ENCODE measurements around the gene QSOX2.
"Not testable (repeated sequence)": the region's sequence is repeated elsewhere in the genome, so short reads cannot be mapped to it uniquely, and the experiment has no call there.

QSOX2 gene

DNA sequence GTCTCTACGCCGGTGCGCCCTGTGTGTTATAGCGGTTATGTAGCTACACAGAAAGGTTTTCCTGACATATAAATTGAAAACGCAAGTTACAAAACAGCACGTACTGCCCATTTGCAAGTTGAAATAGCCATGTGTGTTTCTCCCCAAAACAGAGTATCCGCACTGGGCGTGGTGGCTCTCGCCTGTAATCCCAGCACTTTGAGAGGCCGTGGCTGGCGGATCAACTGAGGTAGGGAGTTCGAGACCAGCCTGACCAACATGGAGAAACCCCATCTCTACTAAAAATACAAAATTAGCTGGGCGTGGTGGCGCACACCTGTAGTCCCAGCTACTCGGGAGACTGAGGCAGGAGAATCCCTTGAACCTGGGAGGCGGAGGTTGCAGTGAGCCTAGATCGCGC is 21.0 kb upstream of the QSOX2 start:
- not testable (repeated sequence) for DNase-seq (ENCODE audit: low read depth in 2 of 2)

DNA sequence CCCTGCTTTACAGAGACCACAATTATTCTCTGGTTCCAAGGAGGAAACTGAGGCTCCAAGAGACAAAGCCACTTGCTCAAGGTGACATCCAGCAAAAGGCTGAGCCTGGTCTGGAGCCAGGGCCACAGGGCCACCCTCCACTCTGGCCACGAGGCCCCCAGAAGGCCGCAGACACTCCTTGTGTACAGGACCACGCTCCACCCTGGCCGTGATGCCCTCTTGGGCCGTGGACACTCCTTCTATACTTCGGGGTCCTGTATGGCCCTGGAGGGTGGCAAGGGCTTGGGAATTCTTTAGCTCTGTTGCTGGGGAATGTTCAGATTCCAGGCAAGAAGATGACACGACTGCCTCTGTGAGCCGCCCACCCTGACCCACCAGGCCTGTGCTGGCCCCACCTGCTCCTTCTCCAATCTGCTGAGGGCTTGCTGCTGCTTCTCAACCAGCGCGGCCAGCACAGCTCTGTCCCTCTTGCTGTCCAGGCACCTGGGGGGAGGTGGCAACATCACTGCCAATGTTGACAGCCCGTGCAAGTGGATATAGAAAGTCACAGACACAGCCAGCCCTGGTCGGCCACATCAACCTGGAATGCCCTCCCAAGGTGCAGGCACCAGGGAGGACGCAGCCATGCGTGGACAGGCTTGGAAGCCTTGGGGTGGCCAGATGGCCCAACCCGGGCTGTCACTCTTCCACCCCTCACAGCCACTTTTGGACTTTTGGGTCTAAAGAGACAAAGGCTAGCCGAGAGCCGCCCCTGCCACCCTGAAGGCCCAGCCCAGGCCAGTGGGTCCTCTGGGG is 20.1 kb upstream of the QSOX2 start:
- no peak for DNase-seq (ENCODE audit: low read depth in 2 of 2)

DNA sequence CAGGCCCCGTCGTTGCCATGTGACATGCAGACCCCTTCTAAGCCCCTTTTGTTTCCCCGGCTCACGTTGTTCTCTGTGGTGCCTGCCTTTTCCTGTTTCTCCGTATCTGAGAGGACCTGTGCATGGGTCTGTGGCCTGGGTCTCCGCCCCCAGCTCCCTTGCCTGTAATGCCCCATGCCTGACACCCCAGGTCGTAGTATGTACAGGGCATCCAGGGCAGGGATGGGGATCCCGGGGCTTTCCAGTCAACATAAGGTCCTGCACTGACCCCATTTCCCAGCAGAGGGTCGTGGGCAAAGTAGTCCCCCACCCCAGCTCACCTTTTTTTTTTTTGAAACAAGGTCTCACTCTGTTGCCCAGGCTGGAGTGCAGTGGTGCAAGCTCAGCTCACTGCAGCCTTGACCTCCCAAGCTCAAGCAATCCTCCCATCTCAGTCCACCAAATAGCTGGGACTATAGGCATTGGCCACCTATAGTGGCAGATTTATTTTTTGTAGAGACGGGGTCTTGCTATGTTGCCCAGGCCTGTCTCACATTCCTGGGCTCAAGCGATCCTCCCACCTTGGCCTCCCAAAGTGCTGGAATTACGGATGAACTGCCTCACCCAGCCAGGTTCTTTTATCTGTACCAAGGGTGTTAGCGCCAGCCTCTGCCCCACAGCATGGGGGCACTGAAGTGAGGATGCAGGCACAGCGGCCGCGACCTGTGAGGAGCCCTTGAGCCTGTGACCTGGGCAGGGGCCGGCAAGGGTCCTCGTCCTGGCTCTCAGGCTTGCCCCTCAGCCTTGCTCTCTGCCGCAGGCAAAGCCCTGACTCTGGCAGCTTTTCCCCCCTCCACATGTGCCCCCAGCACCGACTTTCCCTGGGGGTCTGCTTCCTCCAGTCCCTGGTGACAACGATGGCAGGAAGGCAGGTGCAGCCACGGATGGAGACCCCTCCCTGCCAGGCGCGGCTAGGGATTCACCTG is 19.1 kb upstream of the QSOX2 start:
- no peak for DNase-seq (ENCODE audit: low read depth in 2 of 2)

DNA sequence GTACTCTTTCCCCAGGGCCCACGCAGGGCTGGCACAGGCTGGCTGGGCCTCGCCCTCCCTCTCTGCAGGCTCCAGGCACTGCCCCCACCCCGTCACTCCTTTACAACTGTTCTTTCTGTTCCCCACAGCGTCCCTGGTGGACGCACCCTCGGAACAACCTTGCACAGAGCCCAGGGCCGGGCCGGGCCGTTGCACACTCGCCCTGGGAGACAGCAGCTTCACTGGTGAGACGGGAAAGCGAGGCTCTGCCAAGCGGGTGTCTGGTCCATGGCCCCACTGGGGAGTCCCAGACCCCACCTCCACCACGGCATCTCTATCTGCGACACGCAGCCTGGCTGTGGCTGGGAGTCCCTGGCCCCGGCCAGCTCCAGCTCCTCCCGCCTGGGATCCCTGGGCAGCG is 18.4 kb upstream of the QSOX2 start:
- DNase-seq (ENCODE audit: low read depth in 2 of 2), result no peak

DNA sequence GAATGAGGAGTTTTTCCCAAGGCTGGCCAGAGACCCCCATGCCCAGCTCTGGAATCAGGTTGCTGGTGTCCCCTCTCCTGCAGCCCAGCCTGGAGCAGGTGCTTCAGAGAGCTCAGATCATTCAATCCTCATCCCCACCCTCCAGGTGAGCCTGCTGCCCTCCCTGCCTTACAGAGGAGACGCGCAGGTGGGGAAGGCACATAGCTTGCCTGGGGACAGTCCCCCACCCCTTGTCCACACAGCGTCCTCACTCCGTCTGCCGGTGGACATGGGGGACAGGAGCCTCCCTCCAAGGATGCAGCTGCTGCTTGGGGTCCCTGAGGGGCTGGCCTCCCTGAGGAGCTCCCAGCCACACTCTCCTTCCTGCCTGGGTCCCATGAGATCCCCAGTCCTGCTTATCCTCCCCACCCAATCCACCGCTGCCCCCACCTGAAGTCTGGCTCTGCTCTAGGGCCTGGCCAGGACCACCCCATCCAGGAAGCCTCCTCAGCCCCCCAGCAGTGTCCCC is 17.1 kb upstream of the QSOX2 start:
- DNase-seq (ENCODE audit: low read depth in 2 of 2), result no peak

DNA sequence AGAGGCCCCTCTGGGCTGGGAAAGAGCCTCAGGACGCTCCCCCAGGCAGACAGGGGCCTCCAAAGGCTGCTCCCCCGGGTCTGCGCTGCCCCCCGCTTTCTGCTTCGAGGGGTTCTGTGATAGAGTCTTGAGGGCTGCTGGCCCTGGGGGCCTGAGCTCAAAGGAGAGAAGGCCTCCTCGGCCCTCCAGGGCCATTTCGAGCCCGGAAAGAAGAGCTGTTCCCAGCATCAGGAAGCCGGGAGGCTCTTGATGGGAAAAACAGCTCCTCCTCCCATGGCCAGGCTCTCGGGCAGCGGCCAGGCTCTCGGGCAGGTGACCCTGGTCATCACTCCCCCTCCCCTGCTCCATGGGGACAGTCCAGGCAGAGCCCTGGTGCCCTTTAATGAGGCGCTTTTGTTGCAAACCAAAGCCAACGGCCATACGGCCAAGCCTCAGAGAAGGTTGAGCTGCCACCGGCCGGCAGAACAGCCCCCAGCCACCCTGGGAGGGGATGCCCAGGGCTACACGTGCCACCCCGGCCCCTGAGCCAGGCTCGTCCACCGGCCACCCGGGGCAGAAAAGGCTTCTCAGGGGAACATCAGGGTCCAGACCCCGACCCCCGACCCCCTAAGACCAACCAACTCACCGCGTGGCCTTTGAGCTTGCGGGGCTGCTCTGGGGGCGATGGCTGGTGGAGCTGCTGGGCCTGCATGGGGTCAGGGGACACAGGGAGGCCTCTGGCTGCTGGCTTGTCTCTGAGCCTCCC is 16.2 kb upstream of the QSOX2 start:
- no peak for DNase-seq (ENCODE audit: low read depth in 2 of 2)

DNA sequence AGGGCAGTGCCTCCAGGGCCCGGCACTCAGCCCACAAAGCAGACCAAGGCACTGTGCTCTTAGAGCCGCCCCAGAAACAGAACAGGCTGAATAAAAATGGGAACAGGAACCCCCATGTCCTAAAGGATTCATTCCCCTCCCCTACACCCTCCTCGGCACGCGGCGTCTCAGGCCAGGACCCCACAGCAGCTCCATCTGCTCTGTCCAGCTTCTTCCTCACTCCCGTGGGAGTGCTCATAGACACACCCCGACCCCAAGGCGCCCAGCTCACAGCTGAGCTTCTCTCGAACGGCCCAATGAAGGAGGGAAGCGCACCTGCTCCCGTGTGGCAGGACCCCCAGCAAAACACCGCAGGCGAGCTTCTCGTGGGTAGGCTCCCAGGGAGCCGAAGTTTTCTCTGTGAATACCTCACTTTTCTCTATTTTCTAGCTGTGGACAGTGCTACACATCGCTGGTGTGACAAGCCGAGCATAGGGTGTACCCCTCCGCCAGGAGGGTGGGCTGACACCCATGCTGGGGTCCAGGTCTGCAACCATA is 15.4 kb upstream of the QSOX2 start:
- no peak for DNase-seq (ENCODE audit: low read depth in 2 of 2)

DNA sequence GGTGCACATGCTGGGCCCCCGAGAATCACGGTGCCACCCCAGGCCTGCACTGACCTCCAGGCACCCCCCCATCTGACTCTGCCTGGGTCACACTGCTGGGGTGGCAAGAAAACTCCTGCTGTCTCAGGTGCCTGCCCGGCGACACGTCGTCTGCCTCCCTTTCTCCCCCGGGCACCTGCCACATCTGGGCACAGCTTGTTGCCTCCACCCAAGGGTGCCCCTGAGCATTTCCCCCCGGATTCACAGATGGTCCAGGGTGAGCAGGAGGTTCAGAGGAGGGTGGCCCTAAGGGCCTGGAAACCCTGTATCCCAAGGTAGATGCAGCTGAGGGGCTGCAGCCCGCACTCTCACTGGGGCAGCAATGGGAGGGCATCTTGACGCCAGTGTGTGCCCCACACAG is 14.9 kb upstream of the QSOX2 start:
- no peak for DNase-seq (ENCODE audit: low read depth in 2 of 2)

DNA sequence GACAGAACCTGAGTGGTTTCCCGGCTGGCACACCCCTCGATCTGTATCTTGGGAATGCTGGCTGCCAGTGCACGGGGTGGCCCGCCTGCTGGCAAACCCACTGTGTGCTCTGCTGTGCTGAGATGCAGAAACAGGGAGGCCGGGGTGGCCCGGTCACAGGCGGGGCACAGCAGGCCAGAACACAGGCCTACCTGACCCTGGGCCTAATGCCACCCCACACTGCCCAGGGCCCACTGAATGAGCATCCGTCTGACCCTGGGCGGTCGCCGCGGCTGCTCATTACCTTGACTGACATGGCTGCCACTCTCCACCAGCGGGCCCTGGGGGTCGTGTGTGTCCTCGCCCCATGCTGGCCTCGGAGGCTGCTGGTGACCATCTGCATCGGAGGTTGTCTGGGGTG is 14.2 kb upstream of the QSOX2 start:
- no peak for DNase-seq (ENCODE audit: low read depth in 2 of 2)

DNA sequence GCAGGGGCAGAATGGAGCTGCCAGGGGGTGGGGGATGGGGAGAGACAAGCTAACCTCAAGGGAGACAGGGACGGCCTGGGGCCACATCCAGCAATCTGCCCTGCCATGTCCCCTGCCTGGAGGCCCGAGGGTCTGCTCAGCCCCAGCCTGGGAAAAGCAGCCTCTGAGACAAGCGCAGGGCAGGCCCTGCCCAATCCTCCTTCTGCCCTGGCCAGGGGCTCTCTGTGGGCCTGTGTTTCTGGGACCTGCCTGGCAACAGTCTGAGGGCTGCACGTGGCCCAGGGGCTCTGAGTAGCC is 13.9 kb upstream of the QSOX2 start:
- no peak for DNase-seq (ENCODE audit: low read depth in 2 of 2)

DNA sequence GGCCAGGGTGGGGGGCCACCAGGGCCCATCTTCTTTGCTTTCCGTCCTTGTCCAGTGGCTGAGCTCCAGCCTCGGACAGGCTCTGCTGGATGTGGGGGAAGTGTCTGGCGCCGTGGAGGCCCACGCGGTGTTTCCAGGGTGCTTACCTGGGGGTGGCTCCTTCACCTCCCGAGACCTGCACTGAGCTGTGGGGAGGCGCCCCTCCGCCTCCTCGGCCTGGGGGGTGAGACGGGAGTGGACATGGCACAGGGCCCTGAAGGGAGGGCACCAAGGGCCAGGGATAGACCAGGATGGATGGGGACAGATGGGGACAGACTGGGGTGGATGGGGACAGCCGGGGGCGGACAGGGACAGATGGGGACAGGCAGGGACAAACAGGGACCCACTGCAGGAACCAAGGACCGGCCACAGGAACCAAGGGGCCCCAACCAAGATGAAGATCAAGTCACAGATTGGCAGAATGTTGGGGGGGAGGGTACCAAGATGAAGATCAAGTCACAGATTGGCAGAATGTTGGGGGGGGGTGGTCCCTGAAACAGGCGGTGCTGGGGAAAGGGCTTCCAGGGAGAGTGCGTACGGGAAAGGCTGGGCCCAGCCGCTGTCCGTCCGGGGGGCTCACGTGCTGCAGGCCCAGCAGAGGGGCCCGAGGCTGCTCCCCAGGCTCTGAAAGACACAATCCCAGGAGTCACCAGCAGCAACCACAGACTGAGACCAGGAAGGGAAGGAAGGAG is 13.3 kb upstream of the QSOX2 start:
- DNase-seq (ENCODE audit: low read depth in 2 of 2), result no peak

DNA sequence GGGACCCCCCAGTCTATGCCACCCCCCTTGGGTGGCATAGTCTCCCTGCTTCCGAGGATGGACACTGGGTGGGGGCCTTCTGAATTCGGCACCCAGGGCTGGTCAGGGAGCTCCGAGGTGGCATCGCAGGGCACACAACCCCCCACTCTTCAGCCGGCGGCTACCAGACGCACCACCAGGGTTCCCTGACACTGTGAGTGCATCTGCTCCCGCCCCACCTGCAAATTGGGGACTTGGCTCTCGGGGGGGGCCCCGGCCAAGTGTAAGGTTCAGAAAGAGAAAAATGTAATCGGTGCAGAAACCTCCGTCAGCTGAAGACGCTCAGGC is 12.7 kb upstream of the QSOX2 start:
- no peak for DNase-seq (ENCODE audit: low read depth in 2 of 2)

DNA sequence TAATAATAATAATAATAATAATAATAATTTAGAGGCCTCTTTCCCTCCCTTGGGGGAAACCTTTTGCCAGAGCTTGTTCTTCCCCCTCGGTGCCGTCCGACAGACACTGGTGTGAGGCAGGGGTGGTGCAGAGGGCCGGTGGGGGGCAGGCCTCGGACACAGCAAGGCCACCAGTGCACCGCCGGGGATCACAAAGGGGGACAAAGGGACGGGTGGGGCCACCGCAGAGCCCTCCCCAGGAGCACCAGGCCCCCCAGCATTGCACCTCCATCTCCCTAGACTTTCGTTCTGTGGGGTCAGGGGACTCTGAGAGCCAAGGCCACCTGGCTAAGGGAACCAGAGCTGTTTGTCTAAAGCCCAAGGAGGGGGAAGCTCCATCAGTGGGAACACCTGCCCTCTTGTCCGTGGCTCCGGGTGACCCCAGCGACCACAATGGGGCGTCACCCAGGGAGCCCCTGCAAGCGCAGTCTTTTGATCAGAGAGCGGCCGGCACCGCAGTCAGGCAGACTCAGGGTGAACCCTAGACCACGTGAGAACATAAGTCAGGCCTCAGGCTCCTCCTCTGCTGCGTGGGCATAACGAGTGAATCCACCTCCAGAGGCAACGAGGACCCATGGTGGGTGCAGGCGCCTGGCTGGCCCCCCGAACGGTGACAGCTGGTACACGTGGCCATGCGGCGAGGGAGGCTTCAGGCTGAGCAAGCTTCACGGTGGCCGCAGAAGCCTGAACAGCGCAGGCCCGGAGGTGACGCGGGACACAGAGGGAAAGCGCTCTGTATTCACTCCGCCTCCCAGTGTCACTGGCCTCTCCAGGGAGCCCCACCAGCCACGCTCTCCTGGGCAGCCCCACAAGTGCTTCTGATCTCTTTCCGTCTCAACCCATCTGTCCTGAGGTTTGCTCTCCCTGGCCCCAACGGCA is 12.0 kb upstream of the QSOX2 start:
- no peak for DNase-seq (ENCODE audit: low read depth in 2 of 2)

DNA sequence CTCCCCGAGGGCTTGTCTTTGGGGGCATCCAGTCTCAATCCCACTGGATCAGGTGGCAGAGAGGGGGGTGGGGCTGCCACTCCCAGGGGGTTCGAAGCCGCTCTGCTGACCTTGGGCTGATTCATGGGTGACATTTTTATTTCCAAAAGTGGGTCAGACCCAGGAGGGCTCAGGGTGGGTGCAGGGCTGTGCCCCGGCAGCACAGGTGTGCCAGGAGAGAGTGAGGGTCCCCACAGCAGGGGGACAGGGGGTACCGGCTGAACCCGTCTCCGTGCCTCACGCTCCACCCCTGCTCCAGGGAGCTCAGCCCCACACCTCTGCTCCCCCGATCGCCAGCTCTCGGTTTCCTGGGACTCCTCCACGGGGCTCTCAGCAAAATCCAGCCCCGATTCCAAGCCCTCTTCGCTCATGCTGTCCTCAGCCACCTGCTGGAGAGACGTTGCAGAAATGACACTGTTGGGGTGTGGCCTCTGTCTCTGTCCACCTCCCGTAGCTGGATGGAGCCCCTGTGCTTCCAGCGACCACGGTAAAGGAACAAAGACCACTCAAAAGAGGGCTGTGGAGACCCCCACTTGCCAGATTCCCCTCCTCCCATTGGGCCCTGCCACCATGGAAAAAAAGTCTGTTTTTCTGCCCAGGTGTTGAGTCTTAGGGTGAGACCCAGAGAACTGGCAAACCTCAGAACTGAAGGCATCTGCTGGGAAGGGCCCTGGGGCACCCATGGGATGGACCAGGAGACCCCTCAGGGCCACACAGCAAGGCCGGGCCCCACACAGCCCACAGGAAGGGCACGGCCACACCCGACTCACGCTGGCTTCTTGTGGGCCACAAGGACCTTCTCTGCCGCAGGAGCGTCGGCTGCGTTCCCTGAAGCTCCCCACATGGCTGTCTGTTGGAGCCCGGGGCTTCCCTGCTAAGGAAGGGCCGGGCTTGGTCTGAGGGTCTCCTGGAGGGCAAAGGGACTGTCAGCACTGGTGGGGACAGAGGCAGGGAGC is 10.6 kb upstream of the QSOX2 start:
- DNase-seq (ENCODE audit: low read depth in 2 of 2), result no peak

DNA sequence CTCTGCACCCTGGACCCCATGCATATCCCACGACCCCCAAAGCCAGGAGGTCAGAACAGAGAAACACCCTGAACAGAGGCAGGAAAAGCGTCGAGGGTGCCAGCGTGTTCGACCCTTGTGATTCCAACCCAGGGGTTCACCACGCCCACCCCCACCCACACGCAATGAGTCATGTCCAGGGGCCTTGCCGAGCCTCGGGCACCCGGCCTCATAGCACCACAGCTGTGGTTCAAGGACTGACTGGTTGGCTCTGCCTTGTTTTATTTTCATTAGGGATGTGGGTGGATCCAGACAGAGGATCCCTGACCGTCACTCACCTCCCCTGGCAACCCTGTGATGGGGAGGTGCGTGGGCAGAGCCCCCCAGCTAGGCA is 9.5 kb upstream of the QSOX2 start:
- no peak for DNase-seq (ENCODE audit: low read depth in 2 of 2)

DNA sequence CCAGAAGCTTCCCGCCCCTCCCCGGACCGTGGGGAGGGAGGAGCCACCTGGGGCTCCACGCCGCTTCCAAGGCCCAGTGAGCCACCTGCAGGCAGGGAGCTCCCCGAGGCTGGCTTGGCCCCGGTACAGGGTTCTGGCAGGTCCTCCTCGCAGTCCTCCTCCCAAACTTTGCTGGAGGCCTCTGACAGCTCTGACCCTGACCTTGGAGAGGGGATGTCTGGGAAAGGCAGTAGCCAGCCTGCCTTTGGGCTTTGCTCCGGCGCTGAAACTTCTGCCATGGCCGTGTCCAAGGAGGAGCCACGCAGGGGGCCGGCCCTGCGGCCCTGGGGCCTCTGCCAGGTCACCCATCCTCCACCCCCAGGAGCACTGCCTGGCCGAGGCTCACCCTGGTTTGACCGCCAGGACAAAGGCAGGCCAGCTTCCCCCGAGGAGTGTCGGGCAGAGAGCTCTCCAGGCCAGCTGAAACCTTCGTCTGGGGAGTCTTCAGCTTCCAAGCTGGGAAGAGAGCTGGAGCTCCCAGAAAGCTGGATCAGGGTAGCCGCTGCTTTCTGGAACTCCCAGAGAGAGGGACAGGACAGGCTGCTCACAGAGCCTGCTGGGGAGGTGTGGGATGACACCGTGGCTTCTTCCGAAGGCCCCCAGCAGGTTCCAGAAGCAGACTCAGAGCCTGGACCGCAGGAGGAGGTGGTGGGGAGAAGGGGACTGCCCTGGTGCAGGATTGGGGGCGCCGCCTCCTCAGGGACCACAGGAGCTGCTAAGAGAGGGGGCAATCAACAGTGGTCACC is 9.0 kb upstream of the QSOX2 start:
- DNase-seq (ENCODE audit: low read depth in 2 of 2), result no peak

DNA sequence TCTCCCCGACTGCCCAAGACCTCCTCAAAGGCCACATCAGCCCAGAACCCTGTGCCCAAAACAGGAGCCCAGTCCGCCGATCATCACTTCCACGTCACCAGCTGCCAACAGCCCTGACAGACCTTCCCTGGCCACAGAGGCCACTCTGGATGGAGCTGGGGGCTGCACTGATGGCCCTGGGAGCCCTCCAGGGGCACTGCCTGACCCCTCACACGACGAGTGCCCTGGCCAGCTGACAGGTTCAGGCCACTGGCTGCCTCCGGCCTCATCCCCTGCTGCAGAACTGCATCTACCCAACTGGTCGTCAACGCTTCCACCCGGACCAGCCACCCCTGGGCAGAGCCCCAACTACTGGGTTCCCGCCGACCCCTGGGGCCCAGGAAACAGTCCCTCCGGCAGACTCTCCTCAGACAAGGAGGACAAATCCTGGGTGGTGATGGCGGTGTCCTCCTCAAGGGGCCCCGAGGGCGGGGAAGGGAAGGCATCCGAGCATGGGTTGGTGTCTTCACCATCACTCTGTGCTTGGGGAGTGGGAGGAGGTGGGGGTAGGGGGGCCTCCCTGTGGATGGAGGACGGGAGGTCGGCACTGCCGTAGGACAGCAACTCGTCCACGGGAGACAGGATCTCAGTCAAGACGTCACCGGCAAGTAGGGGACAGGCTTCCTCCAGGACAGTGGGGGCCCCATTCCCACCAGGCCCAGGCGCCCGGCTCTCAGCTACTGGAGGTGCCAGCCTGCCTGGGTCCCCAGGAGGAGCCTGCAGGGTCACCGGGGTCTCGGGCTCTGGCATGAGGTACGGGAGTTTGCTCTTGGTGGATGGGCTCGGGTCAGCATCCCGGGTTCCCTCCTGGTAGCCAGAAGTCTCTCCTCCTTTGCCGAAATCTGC is 7.9 kb upstream of the QSOX2 start:
- DNase-seq (ENCODE audit: low read depth in 2 of 2), result no peak
